ENCODE data around the gene C9orf43.

DNA sequence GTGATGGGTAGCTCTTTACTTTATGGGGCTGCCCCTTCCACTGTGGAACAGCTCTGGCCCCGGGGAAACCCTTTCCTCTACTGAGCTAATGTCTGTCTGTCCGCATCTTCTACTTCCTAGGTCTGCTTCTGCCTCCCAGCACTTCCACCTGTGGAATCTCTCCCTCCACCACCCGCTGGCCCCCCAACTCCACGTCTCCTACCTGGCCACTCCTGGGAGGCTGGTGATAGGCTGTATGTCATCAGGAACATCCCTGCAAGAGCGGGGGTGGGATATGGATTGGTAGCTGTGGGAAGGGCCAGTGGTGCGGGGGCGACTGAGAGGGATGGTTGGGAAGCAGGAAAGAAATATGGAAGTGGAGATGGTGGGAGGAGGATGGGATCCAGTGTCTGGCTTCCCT lies 18.6 kb upstream of the C9orf43 start:
- TF ChIP-seq POLR2AphosphoS5 (IDR thresholded peaks at IDR 0.05; ENCODE audit: insufficient read depth, low read depth, low read length), result no peak
- TF ChIP-seq, protein P1, sequence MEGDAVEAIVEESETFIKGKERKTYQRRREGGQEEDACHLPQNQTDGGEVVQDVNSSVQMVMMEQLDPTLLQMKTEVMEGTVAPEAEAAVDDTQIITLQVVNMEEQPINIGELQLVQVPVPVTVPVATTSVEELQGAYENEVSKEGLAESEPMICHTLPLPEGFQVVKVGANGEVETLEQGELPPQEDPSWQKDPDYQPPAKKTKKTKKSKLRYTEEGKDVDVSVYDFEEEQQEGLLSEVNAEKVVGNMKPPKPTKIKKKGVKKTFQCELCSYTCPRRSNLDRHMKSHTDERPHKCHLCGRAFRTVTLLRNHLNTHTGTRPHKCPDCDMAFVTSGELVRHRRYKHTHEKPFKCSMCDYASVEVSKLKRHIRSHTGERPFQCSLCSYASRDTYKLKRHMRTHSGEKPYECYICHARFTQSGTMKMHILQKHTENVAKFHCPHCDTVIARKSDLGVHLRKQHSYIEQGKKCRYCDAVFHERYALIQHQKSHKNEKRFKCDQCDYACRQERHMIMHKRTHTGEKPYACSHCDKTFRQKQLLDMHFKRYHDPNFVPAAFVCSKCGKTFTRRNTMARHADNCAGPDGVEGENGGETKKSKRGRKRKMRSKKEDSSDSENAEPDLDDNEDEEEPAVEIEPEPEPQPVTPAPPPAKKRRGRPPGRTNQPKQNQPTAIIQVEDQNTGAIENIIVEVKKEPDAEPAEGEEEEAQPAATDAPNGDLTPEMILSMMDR (IDR thresholded peaks at IDR 0.05; ENCODE audit: extremely low read depth in 1 of 2, insufficient read depth in 1 of 2, low read depth in 1 of 2, low read length in 2 of 2), result no peak
- no peak for TF ChIP-seq POLR2A (IDR thresholded peaks at IDR 0.05; ENCODE audit: low read depth, low read length)
- no peak for TF ChIP-seq JUN (IDR thresholded peaks at IDR 0.05; ENCODE audit: borderline replicate concordance, insufficient read depth, insufficient read length, low read depth)
- no peak for TF ChIP-seq FOS (IDR thresholded peaks at IDR 0.05; ENCODE audit: borderline replicate concordance, insufficient read depth, low read length)
- TF ChIP-seq, protein P2, sequence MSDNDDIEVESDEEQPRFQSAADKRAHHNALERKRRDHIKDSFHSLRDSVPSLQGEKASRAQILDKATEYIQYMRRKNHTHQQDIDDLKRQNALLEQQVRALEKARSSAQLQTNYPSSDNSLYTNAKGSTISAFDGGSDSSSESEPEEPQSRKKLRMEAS (IDR thresholded peaks at IDR 0.05; ENCODE audit: insufficient read depth, insufficient read length), result no peak
- TF ChIP-seq GATA2 (IDR thresholded peaks at IDR 0.05; ENCODE audit: insufficient read depth, insufficient read length, low read depth, low read length), result no peak
- TF ChIP-seq EZH2 (IDR thresholded peaks at IDR 0.05; ENCODE audit: borderline replicate concordance, low read depth, low read length, severe bottlenecking), result no peak
